ENCODE measurements around the gene NKAIN2.

NKAIN2 gene

GRCh38 chr6:124074606-124075005, 270.9 kb downstream of the NKAIN2 start:
- no peaks in the 10 kb centered on the region for H3K36me3 ChIP-seq (ENCODE audit: low read length)

GRCh38 chr6:124076336-124077048, 272.8 kb downstream of the NKAIN2 start:
- Histone ChIP-seq H3K27me3 (ENCODE audit: low read length) (no peaks in the 10 kb centered on the region), H3K4me3 (ENCODE audit: insufficient read depth, low read length, poor library complexity, severe bottlenecking) (no peak overlapping the region), H3F3A (ENCODE audit: insufficient read depth) (no peaks in the 10 kb centered on the region), H3K9me2 (replicated peaks; ENCODE audit: insufficient read depth, low read length) (no peaks in the 10 kb centered on the region), H3K27ac (ENCODE audit: low read depth, low read length) (no peak overlapping the region), H3K36me3 (ENCODE audit: low read length) (no peaks in the 10 kb centered on the region), H4K20me1 (ENCODE audit: low read depth, low read length) (no peaks in the 10 kb centered on the region), H3K4me2 (ENCODE audit: low read depth, low read length, poor library complexity, severe bottlenecking) (no peak overlapping the region), H3K9ac (ENCODE audit: low read length) (no peak overlapping the region), H3K9me3 (ENCODE audit: insufficient read depth, low read length) (no peaks in the 10 kb centered on the region), H3K79me2 (ENCODE audit: insufficient read depth, low read length) (no peaks in the 10 kb centered on the region), H2AFZ (ENCODE audit: low read depth, low read length, severe bottlenecking) (no peak overlapping the region)
- TF ChIP-seq EZH2phosphoT487 (conservative IDR thresholded peaks at IDR 0.05; ENCODE audit: low read length) (no peak), CTCF (IDR thresholded peaks at IDR 0.05; ENCODE audit: insufficient read depth, low read length, poor library complexity, severe bottlenecking) (no peak)

More at GRCh38 chr6:124074606-124075005, 270.9 kb downstream of the NKAIN2 start:
- Histone ChIP-seq H3K4me3 (ENCODE audit: insufficient read depth, low read length, poor library complexity, severe bottlenecking) (no peak overlapping the region), H3F3A (ENCODE audit: insufficient read depth) (no peaks in the 10 kb centered on the region), H3K9ac (ENCODE audit: low read length) (no peak overlapping the region), H3K27ac (ENCODE audit: low read depth, low read length) (no peak overlapping the region), H4K20me1 (ENCODE audit: low read depth, low read length) (no peaks in the 10 kb centered on the region), H2AFZ (ENCODE audit: low read depth, low read length, severe bottlenecking) (no peak overlapping the region), H3K9me3 (ENCODE audit: insufficient read depth, low read length) (no peaks in the 10 kb centered on the region), H3K9me2 (replicated peaks; ENCODE audit: insufficient read depth, low read length) (no peaks in the 10 kb centered on the region), H3K27me3 (ENCODE audit: low read length) (no peaks in the 10 kb centered on the region), H3K79me2 (ENCODE audit: insufficient read depth, low read length) (no peaks in the 10 kb centered on the region), H3K4me2 (ENCODE audit: low read depth, low read length, poor library complexity, severe bottlenecking) (no peak overlapping the region)
- no peak for TF ChIP-seq CTCF (IDR thresholded peaks at IDR 0.05; ENCODE audit: insufficient read depth, low read length, poor library complexity, severe bottlenecking)
- no peak for TF ChIP-seq EZH2phosphoT487 (conservative IDR thresholded peaks at IDR 0.05; ENCODE audit: low read length)

- no peak overlapping the region for H3K4me2 ChIP-seq (ENCODE audit: low read depth, low read length, poor library complexity, severe bottlenecking)
- no peak overlapping the region for H3K27ac ChIP-seq (ENCODE audit: low read depth, low read length)
- TF ChIP-seq CTCF (IDR thresholded peaks at IDR 0.05; ENCODE audit: insufficient read depth, low read length, poor library complexity, severe bottlenecking), result no peak
- no peak for TF ChIP-seq EZH2phosphoT487 (conservative IDR thresholded peaks at IDR 0.05; ENCODE audit: low read length)
- no peak overlapping the region for H2AFZ ChIP-seq (ENCODE audit: low read depth, low read length, severe bottlenecking)
- no peaks in the 10 kb centered on the region for H4K20me1 ChIP-seq (ENCODE audit: low read depth, low read length)
- no peaks in the 10 kb centered on the region for H3K9me3 ChIP-seq (ENCODE audit: insufficient read depth, low read length)
- no peak overlapping the region for H3K9ac ChIP-seq (ENCODE audit: low read length)
- no peaks in the 10 kb centered on the region for H3K27me3 ChIP-seq (ENCODE audit: low read length)
- no peak overlapping the region for H3K4me3 ChIP-seq (ENCODE audit: insufficient read depth, low read length, poor library complexity, severe bottlenecking)
- H3K9me2 ChIP-seq (replicated peaks; ENCODE audit: insufficient read depth, low read length), result no peaks in the 10 kb centered on the region
- no peaks in the 10 kb centered on the region for H3K36me3 ChIP-seq (ENCODE audit: low read length)
- no peaks in the 10 kb centered on the region for H3K79me2 ChIP-seq (ENCODE audit: insufficient read depth, low read length)
- no peaks in the 10 kb centered on the region for H3F3A ChIP-seq (ENCODE audit: insufficient read depth)
Measured at GRCh38 chr6:124078169-124078568, 274.5 kb downstream of the NKAIN2 start.
